ENCODE measurements around the gene SMCR8.

The SMCR8 gene

DNA sequence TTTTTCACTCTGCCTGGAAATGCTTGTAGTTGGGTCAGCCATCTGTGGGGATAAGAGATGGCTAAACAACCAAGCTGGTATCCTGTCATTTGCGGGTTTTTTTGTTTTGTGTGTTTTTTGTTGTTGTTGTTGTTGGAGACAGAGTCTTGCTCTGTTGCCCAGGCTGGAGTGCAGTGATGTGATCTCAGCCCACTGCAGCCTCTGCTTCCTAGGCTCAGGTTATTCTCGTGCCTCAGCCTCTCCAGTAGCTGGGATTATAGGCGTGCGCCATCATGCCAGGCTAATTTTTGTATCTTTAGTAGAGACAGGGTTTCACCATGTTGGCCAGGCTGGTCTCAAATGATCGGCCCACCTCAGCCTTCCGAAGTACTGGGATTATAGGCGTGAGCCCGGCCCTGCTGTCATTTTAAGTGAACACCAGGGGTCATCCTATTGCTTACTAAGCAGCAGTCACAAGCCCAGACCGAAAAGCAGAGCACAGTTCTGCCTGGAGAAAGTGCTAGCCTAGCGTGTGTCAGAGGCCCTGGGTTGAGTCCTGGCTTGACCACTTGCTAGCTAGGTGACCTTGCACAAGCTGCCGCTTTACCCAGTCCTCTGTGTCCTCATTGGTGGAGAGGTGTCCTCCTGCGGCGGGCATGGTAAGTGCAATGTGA lies 4.6 kb downstream of the SMCR8 start:
- Histone ChIP-seq H3K27me3 (ENCODE audit: control insufficient read depth, insufficient read depth, low read length) (no peaks in the 10 kb centered on the region), H3K9me3 (ENCODE audit: control insufficient read depth, low read depth, low read length) (no peaks in the 10 kb centered on the region), H3K4me3 (ENCODE audit: low read length) (no peak overlapping the region), H3K36me3 (ENCODE audit: control insufficient read depth, low read depth, low read length) (peaks cover 17% of the 10 kb centered on the region), H3K4me1 (ENCODE audit: control insufficient read depth, low read depth, low read length) (no peaks in the 10 kb centered on the region), H3K27ac (ENCODE audit: low read length) (no peak overlapping the region), H3K9ac (ENCODE audit: low read length) (no peak overlapping the region)

GRCh38 chr17:18320301-18320700 lies 5.2 kb downstream of the SMCR8 start:
- Histone ChIP-seq H3K27me3 (ENCODE audit: control insufficient read depth, insufficient read depth, low read length) (no peaks in the 10 kb centered on the region), H3K36me3 (ENCODE audit: control insufficient read depth, low read depth, low read length) (peaks cover 17% of the 10 kb centered on the region), H3K27ac (ENCODE audit: low read length) (no peak overlapping the region), H3K4me1 (ENCODE audit: control insufficient read depth, low read depth, low read length) (no peaks in the 10 kb centered on the region), H3K9me3 (ENCODE audit: control insufficient read depth, low read depth, low read length) (no peaks in the 10 kb centered on the region), H3K4me3 (ENCODE audit: low read length) (no peak overlapping the region), H3K9ac (ENCODE audit: low read length) (no peak overlapping the region)

DNA sequence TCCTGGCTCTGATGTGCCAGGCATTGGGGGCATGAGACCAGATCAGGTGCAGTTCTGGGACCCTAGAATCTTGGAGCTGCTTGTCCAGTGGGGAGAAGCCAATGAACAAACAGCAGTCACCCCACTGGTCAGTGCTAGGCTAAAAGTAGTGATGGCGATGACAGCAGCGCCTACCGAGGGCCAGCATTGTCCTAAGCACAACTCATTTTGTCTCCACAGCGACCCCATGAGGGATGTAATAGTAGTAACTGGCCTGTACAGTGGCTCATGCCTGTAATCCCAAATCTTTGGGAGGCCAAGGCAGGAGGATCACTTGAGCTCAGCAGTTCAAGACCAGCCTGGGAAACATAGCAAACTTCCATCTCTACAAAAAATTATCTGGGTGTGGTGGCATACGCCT lies 6.2 kb downstream of the SMCR8 start:
- H3K4me3 ChIP-seq (ENCODE audit: low read length): no peak overlapping the region
- peaks cover 17% of the 10 kb centered on the region for H3K36me3 ChIP-seq (ENCODE audit: control insufficient read depth, low read depth, low read length)
- no peak overlapping the region for H3K27ac ChIP-seq (ENCODE audit: low read length)
- no peaks in the 10 kb centered on the region for H3K9me3 ChIP-seq (ENCODE audit: control insufficient read depth, low read depth, low read length)
- H3K4me1 ChIP-seq (ENCODE audit: control insufficient read depth, low read depth, low read length): no peaks in the 10 kb centered on the region
- no peak overlapping the region for H3K9ac ChIP-seq (ENCODE audit: low read length)
- no peaks in the 10 kb centered on the region for H3K27me3 ChIP-seq (ENCODE audit: control insufficient read depth, insufficient read depth, low read length)

DNA sequence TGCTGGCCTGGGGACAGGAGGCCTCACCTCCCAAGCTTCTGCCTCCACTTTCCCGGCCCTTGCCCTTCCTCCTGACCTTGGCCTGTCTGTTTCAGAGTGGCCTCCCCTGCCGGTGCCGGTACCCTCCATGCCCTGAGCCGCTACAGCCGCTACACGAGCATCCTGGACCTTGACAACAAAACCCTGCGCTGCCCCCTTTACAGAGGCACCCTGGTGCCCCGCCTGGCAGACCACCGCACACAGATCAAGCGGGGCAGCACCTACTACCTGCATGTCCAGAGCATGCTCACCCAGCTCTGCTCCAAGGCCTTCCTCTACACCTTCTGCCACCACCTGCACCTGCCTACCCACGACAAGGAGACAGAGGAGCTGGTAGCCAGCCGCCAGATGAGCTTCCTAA lies 7.4 kb downstream of the SMCR8 start:
- H3K9ac ChIP-seq (ENCODE audit: low read length): no peak overlapping the region
- no peaks in the 10 kb centered on the region for H3K4me1 ChIP-seq (ENCODE audit: control insufficient read depth, low read depth, low read length)
- no peaks in the 10 kb centered on the region for H3K27me3 ChIP-seq (ENCODE audit: control insufficient read depth, insufficient read depth, low read length)
- H3K27ac ChIP-seq (ENCODE audit: low read length): no peak overlapping the region
- H3K4me3 ChIP-seq (ENCODE audit: low read length): no peak overlapping the region
- peaks cover 18% of the 10 kb centered on the region for H3K36me3 ChIP-seq (ENCODE audit: control insufficient read depth, low read depth, low read length)
- H3K9me3 ChIP-seq (ENCODE audit: control insufficient read depth, low read depth, low read length): no peaks in the 10 kb centered on the region

DNA sequence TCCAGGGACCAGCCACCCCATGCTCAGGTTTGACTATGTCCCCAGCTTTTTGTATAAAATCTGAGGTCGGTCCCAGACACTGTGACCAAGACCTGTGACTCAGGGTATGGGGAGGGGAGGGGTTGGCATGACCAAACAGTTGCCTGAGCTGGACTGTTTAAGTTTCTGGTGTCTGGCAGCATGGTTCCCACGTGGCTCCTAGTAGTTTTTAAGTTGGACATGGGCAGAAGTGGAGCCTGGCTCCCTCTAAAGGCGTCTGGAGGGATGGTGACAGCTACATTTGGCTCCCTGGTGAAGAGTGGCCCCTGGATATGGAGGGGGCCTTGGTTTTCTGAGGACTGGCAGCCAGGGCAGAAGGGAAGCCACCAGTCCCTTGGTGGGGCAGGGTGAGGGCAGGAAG lies 7.9 kb downstream of the SMCR8 start:
- Histone ChIP-seq H3K4me3 (ENCODE audit: low read length) (no peak overlapping the region), H3K36me3 (ENCODE audit: control insufficient read depth, low read depth, low read length) (peaks cover 21% of the 10 kb centered on the region), H3K9ac (ENCODE audit: low read length) (no peak overlapping the region), H3K4me1 (ENCODE audit: control insufficient read depth, low read depth, low read length) (no peaks in the 10 kb centered on the region), H3K27ac (ENCODE audit: low read length) (no peak overlapping the region), H3K27me3 (ENCODE audit: control insufficient read depth, insufficient read depth, low read length) (no peaks in the 10 kb centered on the region), H3K9me3 (ENCODE audit: control insufficient read depth, low read depth, low read length) (no peaks in the 10 kb centered on the region)

- Histone ChIP-seq H3K27me3 (ENCODE audit: control insufficient read depth, insufficient read depth, low read length) (no peaks in the 10 kb centered on the region), H3K27ac (ENCODE audit: low read length) (no peak overlapping the region), H3K36me3 (ENCODE audit: control insufficient read depth, low read depth, low read length) (peaks cover 23% of the 10 kb centered on the region), H3K9ac (ENCODE audit: low read length) (no peak overlapping the region), H3K4me1 (ENCODE audit: control insufficient read depth, low read depth, low read length) (no peaks in the 10 kb centered on the region), H3K4me3 (ENCODE audit: low read length) (no peak overlapping the region), H3K9me3 (ENCODE audit: control insufficient read depth, low read depth, low read length) (no peaks in the 10 kb centered on the region)
Observed at GRCh38 chr17:18323507-18324139, 8.5 kb downstream of the SMCR8 start.

- Histone ChIP-seq H3K4me1 (ENCODE audit: control insufficient read depth, low read depth, low read length) (no peaks in the 10 kb centered on the region), H3K36me3 (ENCODE audit: control insufficient read depth, low read depth, low read length) (peaks cover 30% of the 10 kb centered on the region)
Observed at GRCh38 chr17:18324140-18325050, 9.3 kb downstream of the SMCR8 start.

GRCh38 chr17:18326039-18326438 lies 10.9 kb downstream of the SMCR8 start:
- Histone ChIP-seq H3K36me3 (ENCODE audit: control insufficient read depth, low read depth, low read length) (peaks cover 39% of the 10 kb centered on the region), H3K27me3 (ENCODE audit: control insufficient read depth, insufficient read depth, low read length) (no peaks in the 10 kb centered on the region), H3K4me3 (ENCODE audit: low read length) (no peak overlapping the region), H3K9me3 (ENCODE audit: control insufficient read depth, low read depth, low read length) (no peaks in the 10 kb centered on the region), H3K27ac (ENCODE audit: low read length) (no peak overlapping the region), H3K9ac (ENCODE audit: low read length) (no peak overlapping the region), H3K4me1 (ENCODE audit: control insufficient read depth, low read depth, low read length) (no peaks in the 10 kb centered on the region)

More at GRCh38 chr17:18324140-18325050, 9.3 kb downstream of the SMCR8 start:
- Histone ChIP-seq H3K27ac (ENCODE audit: low read length) (no peak overlapping the region), H3K9me3 (ENCODE audit: control insufficient read depth, low read depth, low read length) (no peaks in the 10 kb centered on the region), H3K9ac (ENCODE audit: low read length) (no peak overlapping the region), H3K27me3 (ENCODE audit: control insufficient read depth, insufficient read depth, low read length) (no peaks in the 10 kb centered on the region), H3K4me3 (ENCODE audit: low read length) (no peak overlapping the region)

DNA sequence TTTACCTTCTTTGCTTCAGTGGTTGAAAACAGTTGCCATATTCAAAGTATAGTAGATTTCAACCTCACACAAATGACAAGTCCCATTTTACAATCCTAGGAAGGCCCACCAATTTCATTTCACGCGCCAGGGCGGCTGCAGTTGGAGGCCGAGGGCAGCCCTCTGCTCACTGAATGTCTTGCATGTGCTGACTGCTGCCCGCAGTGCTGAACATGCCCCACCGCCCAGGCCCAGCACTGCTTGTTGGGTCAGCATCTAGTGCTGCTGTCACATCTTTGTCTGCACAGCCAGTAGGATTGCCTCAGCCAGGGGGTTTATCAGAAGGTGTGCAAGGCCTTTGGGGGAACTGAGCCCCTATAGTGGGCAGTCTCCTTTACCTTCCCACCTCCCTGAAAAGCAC lies 11.5 kb downstream of the SMCR8 start:
- Histone ChIP-seq H3K27me3 (ENCODE audit: control insufficient read depth, insufficient read depth, low read length) (no peaks in the 10 kb centered on the region), H3K27ac (ENCODE audit: low read length) (no peak overlapping the region), H3K4me3 (ENCODE audit: low read length) (no peak overlapping the region), H3K36me3 (ENCODE audit: control insufficient read depth, low read depth, low read length) (peaks cover 39% of the 10 kb centered on the region), H3K9me3 (ENCODE audit: control insufficient read depth, low read depth, low read length) (no peaks in the 10 kb centered on the region), H3K4me1 (ENCODE audit: control insufficient read depth, low read depth, low read length) (no peaks in the 10 kb centered on the region), H3K9ac (ENCODE audit: low read length) (no peak overlapping the region)

DNA sequence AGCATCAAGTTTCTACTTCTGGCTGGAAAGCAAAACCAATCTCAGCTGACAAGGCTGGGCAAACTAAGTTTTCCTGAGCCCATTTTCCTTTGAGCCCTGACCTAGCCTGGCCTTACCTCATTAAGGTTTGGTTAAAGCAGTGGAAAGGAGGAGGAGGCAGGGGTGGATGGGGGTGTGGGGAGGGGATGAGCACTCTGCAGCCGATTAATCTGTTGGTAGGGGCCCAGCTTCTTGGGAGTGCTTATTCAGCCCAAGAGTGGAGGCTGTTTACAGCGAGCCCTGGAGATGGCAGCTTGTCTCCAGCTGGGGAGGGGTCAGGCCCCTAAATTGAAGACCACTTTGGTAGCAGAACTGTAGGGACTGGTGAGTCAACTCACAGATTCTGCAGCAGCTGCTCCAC lies 12.0 kb downstream of the SMCR8 start:
- Histone ChIP-seq H3K27ac (ENCODE audit: low read length) (no peak overlapping the region), H3K27me3 (ENCODE audit: control insufficient read depth, insufficient read depth, low read length) (no peaks in the 10 kb centered on the region), H3K9ac (ENCODE audit: low read length) (no peak overlapping the region), H3K36me3 (ENCODE audit: control insufficient read depth, low read depth, low read length) (peaks cover 43% of the 10 kb centered on the region), H3K4me3 (ENCODE audit: low read length) (no peak overlapping the region), H3K4me1 (ENCODE audit: control insufficient read depth, low read depth, low read length) (no peaks in the 10 kb centered on the region), H3K9me3 (ENCODE audit: control insufficient read depth, low read depth, low read length) (no peaks in the 10 kb centered on the region)

- no peaks in the 10 kb centered on the region for H3K9me3 ChIP-seq (ENCODE audit: control insufficient read depth, low read depth, low read length)
- H3K4me1 ChIP-seq (ENCODE audit: control insufficient read depth, low read depth, low read length): no peaks in the 10 kb centered on the region
- no peak overlapping the region for H3K9ac ChIP-seq (ENCODE audit: low read length)
- H3K4me3 ChIP-seq (ENCODE audit: low read length): no peak overlapping the region
- no peak overlapping the region for H3K27ac ChIP-seq (ENCODE audit: low read length)
- peaks cover 46% of the 10 kb centered on the region for H3K36me3 ChIP-seq (ENCODE audit: control insufficient read depth, low read depth, low read length)
- H3K27me3 ChIP-seq (ENCODE audit: control insufficient read depth, insufficient read depth, low read length): no peaks in the 10 kb centered on the region
Observed at GRCh38 chr17:18327556-18327955, 12.5 kb downstream of the SMCR8 start.
